ENCODE results near the gene SLC35F1. TPM values are rescaled to one million over a fixed set of nuclear protein-coding genes. Genes with fewer than 3 reads are reported as not detected.

The SLC35F1 gene
- total RNA-seq, 1 donor from 2014 or later = not detected

- DNase-seq (no peak), ATAC-seq (ENCODE audit: low read depth) (no peak)
- H3K9me3 Mint-ChIP-seq = no peaks in the 10 kb centered on the region
These were observed 376.7 kb downstream of the SLC35F1 start for GRCh38 chr6:118283766-118284165.

DNA sequence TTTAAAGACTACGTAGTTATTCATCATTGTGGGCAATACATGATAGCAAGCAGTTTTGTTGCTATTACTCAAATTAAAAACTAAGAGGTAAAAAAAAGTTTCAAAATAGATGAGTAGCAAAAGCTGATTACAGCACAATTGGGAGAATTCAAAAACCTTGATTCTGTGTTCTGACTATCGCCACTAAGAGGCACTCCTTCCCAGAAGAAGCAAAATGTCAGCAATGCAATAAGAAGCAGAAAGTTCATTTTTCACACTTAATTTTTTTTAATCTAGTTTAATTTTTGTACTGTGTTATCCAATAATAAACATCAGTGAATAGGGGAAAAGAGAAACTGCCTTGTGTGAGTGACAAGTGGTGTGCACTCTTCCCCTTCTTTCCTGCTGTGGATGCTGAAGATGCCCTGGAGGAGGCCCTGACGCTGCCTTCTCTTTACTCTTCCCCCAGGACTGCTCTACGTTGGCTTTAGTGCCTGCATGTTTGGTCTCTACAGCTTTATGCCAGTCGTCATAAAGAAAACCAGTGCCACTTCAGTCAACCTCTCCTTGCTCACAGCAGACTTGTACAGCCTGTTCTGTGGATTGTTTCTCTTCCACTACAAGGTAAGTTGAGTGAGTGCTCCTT, 377.8 kb downstream of the SLC35F1 start:
- no peaks in the 10 kb centered on the region for H3K36me3 Mint-ChIP-seq (ENCODE audit: low read depth)
- no peaks in the 10 kb centered on the region for H3K4me1 Mint-ChIP-seq
- intact Hi-C loops (cut with micrococcal nuclease) = loop anchor here (1.0 to 10.0 kb wide), 4 partner anchors 222 to 520 kb away; no protein-coding TSS in a partner anchor
- no peak for DNase-seq
- H3K9me3 Mint-ChIP-seq = no peaks in the 10 kb centered on the region
- H3K27ac Mint-ChIP-seq = no peak overlapping the region
- H3K27me3 Mint-ChIP-seq = peaks cover 15% of the 10 kb centered on the region
- POLR2A ChIA-PET = no interaction called here
- CTCF ChIA-PET = no interaction called here
- TF ChIP-seq CTCF (IDR thresholded peaks at IDR 0.05) = no peak
- no peak overlapping the region for H3K4me3 Mint-ChIP-seq
- no peak for ATAC-seq (ENCODE audit: low read depth)

More at GRCh38 chr6:118283766-118284165, 376.7 kb downstream of the SLC35F1 start:
- Mint-ChIP-seq H3K36me3 (ENCODE audit: low read depth) (no peaks in the 10 kb centered on the region), H3K4me3 (no peak overlapping the region), H3K4me1 (no peaks in the 10 kb centered on the region), H3K27ac (no peak overlapping the region), H3K27me3 (peaks cover 17% of the 10 kb centered on the region)
- ChIA-PET POLR2A (no interaction called here), CTCF (no interaction called here)
- intact Hi-C loops (cut with micrococcal nuclease) = loop anchor here (1.0 to 10.0 kb wide), 5 partner anchors 224 to 827 kb away; no protein-coding TSS in a partner anchor
- TF ChIP-seq CTCF (IDR thresholded peaks at IDR 0.05) = no peak

DNA sequence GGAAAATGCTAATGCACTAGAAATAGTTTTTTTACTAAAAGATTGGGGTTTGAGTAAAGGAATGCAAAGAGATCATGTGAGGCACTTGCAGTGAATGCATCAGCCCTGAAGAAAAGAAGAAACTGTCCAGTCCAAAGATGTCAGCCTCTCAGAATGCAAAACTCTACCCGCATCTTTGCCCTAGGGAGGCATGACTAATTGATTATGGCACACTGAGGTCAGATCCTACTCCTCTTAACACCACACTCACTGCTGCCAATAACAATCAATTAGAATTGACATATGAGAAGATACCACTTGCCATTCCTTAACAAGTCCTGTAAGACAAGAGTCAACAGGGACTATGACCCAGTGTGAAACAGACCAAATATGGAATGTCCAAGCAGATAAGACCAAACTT, 378.7 kb downstream of the SLC35F1 start:
- Mint-ChIP-seq H3K4me1 (no peaks in the 10 kb centered on the region), H3K27ac (no peak overlapping the region), H3K4me3 (no peak overlapping the region), H3K27me3 (peaks cover 15% of the 10 kb centered on the region), H3K9me3 (no peaks in the 10 kb centered on the region), H3K36me3 (ENCODE audit: low read depth) (no peaks in the 10 kb centered on the region)
- DNase-seq = no peak
- intact Hi-C loops (cut with micrococcal nuclease) = loop anchor here (2.0 to 10.0 kb wide), 2 partner anchors 491 to 519 kb away; no protein-coding TSS in a partner anchor
- CTCF ChIA-PET = no interaction called here
- ATAC-seq (ENCODE audit: low read depth) = no peak
- TF ChIP-seq CTCF (IDR thresholded peaks at IDR 0.05) = no peak
- POLR2A ChIA-PET = no interaction called here

DNA sequence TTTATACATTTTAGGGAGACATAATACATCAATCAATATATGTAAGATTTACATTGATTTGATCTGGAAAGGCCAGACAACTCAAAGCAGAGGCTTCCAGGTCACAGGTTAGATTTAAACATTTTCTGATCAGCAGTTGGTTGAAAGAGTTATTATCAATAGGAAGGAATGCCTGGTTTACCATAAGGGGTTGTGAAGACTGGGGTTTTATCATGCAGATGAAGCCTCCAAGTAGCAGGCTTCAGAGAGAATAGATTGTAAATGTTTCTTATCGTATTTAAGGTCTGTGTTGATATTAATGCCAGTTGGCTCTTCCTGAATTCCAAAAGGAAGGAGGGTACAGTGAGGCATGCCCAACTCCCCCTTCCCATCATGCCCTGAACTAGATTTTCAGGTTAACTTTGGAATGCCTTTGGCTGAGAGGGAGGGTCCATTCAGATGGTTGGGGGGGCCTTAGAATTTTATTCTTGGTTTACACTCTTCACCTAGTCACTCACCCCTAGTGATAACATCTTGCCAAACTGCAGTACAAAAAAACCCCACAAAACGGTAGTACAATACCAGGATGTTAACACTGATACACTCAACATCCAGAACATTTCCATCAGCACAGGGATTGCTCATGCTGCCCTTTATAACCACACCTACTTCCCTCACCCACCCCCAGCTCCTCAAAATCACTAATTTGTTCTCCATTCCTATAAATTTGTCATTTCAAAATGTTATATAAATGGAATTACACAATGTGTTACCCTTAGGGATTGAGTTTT, 381.5 kb downstream of the SLC35F1 start:
- no peaks in the 10 kb centered on the region for H3K4me1 Mint-ChIP-seq
- H3K27ac Mint-ChIP-seq = no peak overlapping the region
- intact Hi-C loops (cut with micrococcal nuclease) = loop anchor here (10.0 kb wide), 1 partner anchor 516 kb away; no protein-coding TSS in a partner anchor
- H3K27me3 Mint-ChIP-seq = peaks cover 4% of the 10 kb centered on the region
- CTCF ChIA-PET = no interaction called here
- H3K9me3 Mint-ChIP-seq = no peaks in the 10 kb centered on the region
- ATAC-seq (ENCODE audit: low read depth) = no peak
- no peak for TF ChIP-seq CTCF (IDR thresholded peaks at IDR 0.05)
- H3K4me3 Mint-ChIP-seq = no peak overlapping the region
- POLR2A ChIA-PET = no interaction called here
- DNase-seq = no peak
- no peaks in the 10 kb centered on the region for H3K36me3 Mint-ChIP-seq (ENCODE audit: low read depth)

DNA sequence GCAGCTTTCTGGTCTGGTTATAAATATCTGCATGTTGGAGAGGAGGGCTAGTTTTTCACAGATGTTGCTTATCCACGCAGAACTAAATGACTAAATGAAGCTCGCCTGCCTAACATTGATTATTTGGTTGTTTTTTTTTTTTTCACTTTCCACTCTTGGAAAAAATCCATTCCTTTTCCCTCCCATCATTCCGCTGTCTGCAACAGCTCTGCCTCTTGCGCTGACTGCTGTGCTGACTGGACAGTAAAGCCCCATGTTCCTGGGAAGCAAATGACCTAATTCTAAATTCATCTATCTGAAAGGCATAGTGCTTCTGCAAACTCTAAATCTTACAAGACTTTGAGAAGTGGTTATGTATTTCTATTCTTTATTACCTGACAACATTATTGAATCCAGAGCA, 385.5 kb downstream of the SLC35F1 start:
- Mint-ChIP-seq H3K36me3 (ENCODE audit: low read depth) (no peaks in the 10 kb centered on the region), H3K27me3 (peaks cover 6% of the 10 kb centered on the region), H3K27ac (no peak overlapping the region), H3K4me1 (no peaks in the 10 kb centered on the region), H3K4me3 (no peak overlapping the region), H3K9me3 (no peaks in the 10 kb centered on the region)
- DNase-seq = no peak
- intact Hi-C loops (cut with micrococcal nuclease) = no loop called here
- POLR2A ChIA-PET = no interaction called here
- no peak for TF ChIP-seq CTCF (IDR thresholded peaks at IDR 0.05)
- no peak for ATAC-seq (ENCODE audit: low read depth)
- CTCF ChIA-PET = no interaction called here

Measured in activated B cell treated with CpG ODN at 0.5 μM for 24 hours (primary cell).